SK-N-SH (cell line): ENCODE results near the gene MBOAT2. TPM values are rescaled to one million over a fixed set of nuclear protein-coding genes. Genes with fewer than 3 reads are reported as not detected.

Experiments used
- CTCF ChIA-PET: fragments of 300-600, 350-600 bp; formaldehyde crosslinking; extraction: SDS; loops from one replicate; lab custom pipeline; 2021; lab: Yijun Ruan, JAX
- POLR2A ChIA-PET: fragments of 350-600 bp; sonication (Branson Sonifier 250); formaldehyde crosslinking; extraction: SDS; loops from one replicate; lab custom pipeline; 2020; ENCODE audit warnings: antibody characterized with exemption, inconsistent platforms; lab: Yijun Ruan, JAX
- DNase-seq: peaks from one replicate; pipeline ENCODE4 v3.0.0; 2012
- H2AFZ ChIP-seq: fragments of 200-600 bp; sonication (generic); 2 replicates; pipeline ENCODE4 v1.8.1; 2016; ENCODE audit warnings: antibody characterized with exemption, mild to moderate bottlenecking, low read depth
- H3F3A ChIP-seq: fragments of 200-600 bp; sonication (generic); replicated peaks from 2 replicates; pipeline ENCODE3; 2016; ENCODE audit warnings: antibody characterized with exemption, mild to moderate bottlenecking; ENCODE audit not compliant: insufficient read depth
- H3K27ac ChIP-seq, 2 experiments: fragments of 200-500 bp in 1 of 2; fragments of 200-600 bp in 1 of 2; sonication (Bioruptor generic) in 1 of 2; sonication (generic), shearing (Covaris generic) in 1 of 2; 2 replicates each; pipeline versions ENCODE4 v1.5.1 to v1.6.1; 2014 to 2016; ENCODE audit warnings: low read depth in 2 of 2, inconsistent platforms in 1 of 2, low read length in 1 of 2, mild to moderate bottlenecking in 1 of 2, mixed read lengths in 1 of 2
- H3K27me3 ChIP-seq: fragments of 200-600 bp; sonication (generic), shearing (Covaris generic); 2 replicates; pipeline ENCODE4 v1.6.1; 2016; ENCODE audit warnings: mixed run types; ENCODE audit not compliant: insufficient read depth
- H3K36me3 ChIP-seq, 2 experiments: fragments of 200-500 bp in 1 of 2; fragments of 200-600 bp in 1 of 2; sonication (Bioruptor generic) in 1 of 2; sonication (generic) in 1 of 2; replicated peaks in 1 of 2; 2 replicates each; pipeline versions ENCODE3 to v1.5.1; 2014 to 2016; ENCODE audit warnings: low read length in 1 of 2, mild to moderate bottlenecking in 1 of 2; ENCODE audit not compliant: insufficient read depth in 2 of 2, control insufficient read depth in 1 of 2
- H3K4me1 ChIP-seq, 2 experiments: fragments of 200-500 bp in 1 of 2; fragments of 200-600 bp in 1 of 2; sonication (Bioruptor generic) in 1 of 2; sonication (generic), shearing (Covaris generic) in 1 of 2; 2 replicates each; pipeline versions ENCODE4 v1.5.1 to v1.6.1; 2014 to 2016; ENCODE audit warnings: low read depth in 1 of 2, low read length in 1 of 2, mixed run types in 1 of 2; ENCODE audit not compliant: insufficient read depth in 2 of 2, control insufficient read depth in 1 of 2
- H3K4me2 ChIP-seq: fragments of 200-600 bp; sonication (generic), shearing (Covaris generic); 2 replicates; pipeline ENCODE4 v1.6.1; 2017; ENCODE audit warnings: mixed run types
- H3K4me3 ChIP-seq, 2 experiments: fragments of 200-500 bp in 1 of 2; fragments of 200-600 bp in 1 of 2; sonication (Bioruptor generic) in 1 of 2; sonication (generic), shearing (Covaris generic) in 1 of 2; 2 replicates each; pipeline versions ENCODE4 v1.5.1 to v1.8.1; 2014 to 2016; ENCODE audit warnings: low read depth in 2 of 2, inconsistent platforms in 1 of 2, low read length in 1 of 2, mild to moderate bottlenecking in 1 of 2, mixed read lengths in 1 of 2, moderate library complexity in 1 of 2
- H3K79me2 ChIP-seq: fragments of 200-600 bp; sonication (generic); 2 replicates; pipeline ENCODE4 v1.8.1; 2017; ENCODE audit warnings: mild to moderate bottlenecking; ENCODE audit not compliant: insufficient read depth
- H3K9ac ChIP-seq: fragments of 200-600 bp; sonication (generic); 2 replicates; pipeline ENCODE4 v1.6.1; 2017; ENCODE audit warnings: mixed run types
- H3K9me2 ChIP-seq: fragments of 200-600 bp; sonication (generic); 2 replicates; pipeline ENCODE4 v1.6.1; 2017; ENCODE audit warnings: mixed run types
- H3K9me3 ChIP-seq: fragments of 200-600 bp; sonication (generic); 2 replicates; pipeline ENCODE4 v1.6.1; 2017; ENCODE audit warnings: mixed run types, mild to moderate bottlenecking, moderate library complexity
- H4K20me1 ChIP-seq: fragments of 200-600 bp; sonication (generic); 2 replicates; pipeline ENCODE4 v1.6.1; 2017; ENCODE audit warnings: mild to moderate bottlenecking, mixed run types; ENCODE audit not compliant: insufficient read depth
- CHD2 ChIP-seq: fragments of 150-350 bp; IDR thresholded peaks from 2 replicates; pipeline ENCODE4 v1.6.1; 2018; ENCODE audit warnings: low read length; ENCODE audit not compliant: partially characterized antibody
- EZH2phosphoT487 ChIP-seq: fragments of 200-600 bp; sonication (generic); IDR thresholded peaks from 2 replicates; pipeline ENCODE4 v1.6.1; 2017; ENCODE audit warnings: low read depth, mixed run types, mild to moderate bottlenecking, antibody characterized with exemption, moderate library complexity, borderline replicate concordance
- FOXM1 ChIP-seq: IDR thresholded peaks from 2 replicates; pipeline ENCODE4 v1.4.0; 2012; ENCODE audit warnings: low read depth, mild to moderate bottlenecking
- IRF3 ChIP-seq: fragments of 150-350 bp; IDR thresholded peaks from 2 replicates; pipeline ENCODE4 v1.6.1; 2016; ENCODE audit warnings: mild to moderate bottlenecking, low read depth, low read length
- JUND ChIP-seq: IDR thresholded peaks from 2 replicates; pipeline ENCODE4 v1.4.0; 2012
- POLR2AphosphoS5 ChIP-seq: IDR thresholded peaks from 2 replicates; pipeline ENCODE4 v1.6.1; 2012; ENCODE audit warnings: low read depth, low read length
- RAD21 ChIP-seq: IDR thresholded peaks from 2 replicates; pipeline ENCODE4 v1.6.1; 2012; ENCODE audit warnings: mild to moderate bottlenecking, low read length
- RCOR1 ChIP-seq: fragments of 150-350 bp; IDR thresholded peaks from 2 replicates; pipeline ENCODE4 v1.6.1; 2017; ENCODE audit warnings: antibody characterized with exemption, low read length
- ZBTB33 ChIP-seq: IDR thresholded peaks from 2 replicates; pipeline ENCODE4 v1.4.0; 2012; ENCODE audit warnings: low read depth, borderline replicate concordance
- WGBS: methylation state at CpG from one replicate; pipeline ENCODE4 v1.1.6; 2017; ENCODE audit warnings: low lambda C conversion rate; 5-methylcytosine and 5-hydroxymethylcytosine counted together
- polyA plus RNA-seq, 3 experiments: library from polyadenylated mRNA; depleted of rRNA; stranded (reverse); fragments of >200 nt; gene quantifications; 2 replicates each; pipeline ENCODE4 v1.2.3, GENCODE V29; 2012

MBOAT2 gene
- polyA plus RNA-seq, 1 of the 3 experiments (the other 2 are of a cell fraction) = 33.9 TPM

- Histone ChIP-seq H3K9me2 (no peaks in the 10 kb centered on the region), H4K20me1 (peaks cover 4% of the 10 kb centered on the region; the same call in 1 of the 2 replicates)
- TF ChIP-seq RAD21 = peak; percentile 31; the same call in 1 of the 2 replicates
- TF ChIP-seq JUND = no peak
- TF ChIP-seq, all 33 proteins: peak for 1
- Histone ChIP-seq H3K4me3 (no peak overlapping the region), H2AFZ (no peak overlapping the region), H3F3A (no peaks in the 10 kb centered on the region), H3K27me3 (no peaks in the 10 kb centered on the region), H3K9me3 (peaks cover 13% of the 10 kb centered on the region; the same call in 1 of the 2 replicates), H3K4me2 (no peak overlapping the region), H3K36me3 (peaks cover 3 to 41% of the 10 kb centered on the region in 2 experiments), H3K79me2 (peaks cover 67% of the 10 kb centered on the region), H3K4me1 (peaks cover 0 to 4% of the 10 kb centered on the region in 2 experiments; a peak in 1 of 4 replicates), H3K27ac (no peak overlapping the region), H3K9ac (no peak overlapping the region)
- no peak for DNase-seq
- WGBS = 85% methylated on average over 1 of the region's 1 CpG
- POLR2A ChIA-PET = no interaction called here
- CTCF ChIA-PET = interaction anchor here (0.6 to 2.0 kb wide), 4 partner anchors 11 to 196 kb away, joined by 3 to 6 read pairs (median 3); no protein-coding TSS in a partner anchor
Observed at GRCh38 chr2:8956774-8957173, 46.7 kb downstream of the MBOAT2 start.

GRCh38 chr2:8954990-8955389, 48.5 kb downstream of the MBOAT2 start:
- H3K79me2 ChIP-seq = peaks cover 49% of the 10 kb centered on the region
- H3K27ac ChIP-seq = no peak overlapping the region
- H4K20me1 ChIP-seq = no peaks in the 10 kb centered on the region; the same call in 1 of the 2 replicates
- H2AFZ ChIP-seq = no peak overlapping the region
- H3K9me2 ChIP-seq = no peaks in the 10 kb centered on the region
- no peak for DNase-seq
- POLR2A ChIA-PET = no interaction called here
- H3K36me3 ChIP-seq = peaks cover 3 to 41% of the 10 kb centered on the region in 2 experiments
- no peak overlapping the region for H3K9ac ChIP-seq
- 98% methylated on average over 3 of the region's 3 CpGs for WGBS
- CTCF ChIA-PET = interaction anchor here (1.0 to 1.4 kb wide), 2 partner anchors 9 to 76 kb away, joined by 3 read pairs; no protein-coding TSS in a partner anchor
- TF ChIP-seq RCOR1 = no peak
- TF ChIP-seq EZH2phosphoT487 = no peak
- TF ChIP-seq CHD2 = no peak
- TF ChIP-seq ZBTB33 = no peak
- no peak for TF ChIP-seq IRF3
- no peak for TF ChIP-seq POLR2AphosphoS5
- no peak for TF ChIP-seq FOXM1
- H3K27me3 ChIP-seq = no peaks in the 10 kb centered on the region
- H3F3A ChIP-seq = no peaks in the 10 kb centered on the region
- H3K4me3 ChIP-seq = no peak overlapping the region; a peak in 1 of 4 replicates
- no peak overlapping the region for H3K4me2 ChIP-seq
- H3K9me3 ChIP-seq = peaks cover 13% of the 10 kb centered on the region; the same call in 1 of the 2 replicates
- peaks cover 0 to 4% of the 10 kb centered on the region in 2 experiments; a peak in 1 of 4 replicates for H3K4me1 ChIP-seq
